HCT116 (cell line): ENCODE data around the gene FDXACB1.

ENCODE experiments used
- CTCF ChIP-seq, 3 experiments: fragments of 200-600 bp in 1 of 3; sonication (generic) in 1 of 3; IDR thresholded peaks in 2 of 3; conservative IDR thresholded peaks in 1 of 3; 2 replicates each; pipeline ENCODE4 v1.5.1; 2012 to 2017; ENCODE audit warnings: low read depth in 2 of 3, low read length in 2 of 3, antibody characterized with exemption in 1 of 3, borderline replicate concordance in 1 of 3, control low read depth in 1 of 3, mild to moderate bottlenecking in 1 of 3, mixed read lengths in 1 of 3, mixed run types in 1 of 3, moderate library complexity in 1 of 3; ENCODE audit not compliant: insufficient read depth in 1 of 3
- EZH2 ChIP-seq: fragments of 200-600 bp; sonication (generic); IDR thresholded peaks from 2 replicates; pipeline ENCODE4 v1.6.1; 2017; ENCODE audit warnings: antibody characterized with exemption, mixed run types
- MAX ChIP-seq: IDR thresholded peaks from 2 replicates; pipeline ENCODE4 v1.6.1; 2012
- RAD21 ChIP-seq: IDR thresholded peaks from 2 replicates; pipeline ENCODE4 v1.6.1; 2012; ENCODE audit warnings: low read depth, mild to moderate bottlenecking
- YY1 ChIP-seq: IDR thresholded peaks from 2 replicates; pipeline ENCODE4 v1.6.1; 2011; ENCODE audit warnings: low read length, low read depth, moderate library complexity, mild to moderate bottlenecking; ENCODE audit not compliant: insufficient replicate concordance; ENCODE audit errors: extremely low read depth
- ZBTB33 ChIP-seq: IDR thresholded peaks from 2 replicates; pipeline ENCODE4 v1.6.1; 2011; ENCODE audit warnings: mild to moderate bottlenecking, low read length, moderate library complexity; ENCODE audit not compliant: insufficient replicate concordance; ENCODE audit errors: extremely low read depth

- TF ChIP-seq EZH2 (no peak), YY1 (no peak), RAD21 (no peak), ZBTB33 (no peak), MAX (0 out of 2 replicates have a peak, but pooled peaks have one; percentile 17), CTCF (IDR thresholded peaks at IDR 0.05 in 2 of 3, conservative IDR thresholded peaks at IDR 0.05 in 1 of 3; ENCODE audit: borderline replicate concordance in 1 of 3, insufficient read depth in 1 of 3, low read depth in 2 of 3, low read length in 2 of 3) (no peak)
Observed at GRCh38 chr11:111871693-111872161, 7.2 kb downstream of the FDXACB1 start.
